Suprapubic skin (tissue), 4 donors: ENCODE data around the gene COL9A1. TPM values are rescaled to one million over a fixed set of nuclear protein-coding genes. Genes with fewer than 3 reads are reported as not detected.

Source experiments
- DNase-seq, 2 donors: peaks; one replicate each; pipeline ENCODE4 v3.0.0-alpha.2; 2019; ENCODE audit warnings: low spot score in 2 of 2
- H3K27ac ChIP-seq: fragments of 200-600 bp; sonication (generic); one replicate; pipeline ENCODE4 v1.5.1; 2019
- H3K27me3 ChIP-seq: fragments of 200-600 bp; sonication (generic); one replicate; pipeline ENCODE4 v1.5.1; 2019
- H3K36me3 ChIP-seq: fragments of 200-600 bp; sonication (generic); one replicate; pipeline ENCODE4 v1.5.1; 2019
- H3K4me1 ChIP-seq: fragments of 200-600 bp; sonication (generic); one replicate; pipeline ENCODE4 v1.5.1; 2019
- H3K4me3 ChIP-seq: fragments of 200-600 bp; sonication (generic); one replicate; pipeline ENCODE4 v1.5.1; 2019; ENCODE audit warnings: mild to moderate bottlenecking
- H3K9me3 ChIP-seq: fragments of 200-600 bp; sonication (generic); one replicate; pipeline ENCODE4 v1.5.1; 2019
- EP300 ChIP-seq: sonication (generic); formaldehyde crosslinking; IDR thresholded peaks from one replicate; pipeline ENCODE4 v1.6.1; 2017; ENCODE audit warnings: antibody characterized with exemption
- POLR2A ChIP-seq, 2 donors: fragments of 450-650 bp; IDR thresholded peaks; one replicate each; pipeline ENCODE4 v1.6.1; 2017; ENCODE audit warnings: antibody characterized with exemption in 2 of 2, mild to moderate bottlenecking in 2 of 2, moderate library complexity in 2 of 2
- POLR2AphosphoS5 ChIP-seq, 3 donors: sonication (generic); formaldehyde crosslinking; IDR thresholded peaks; one replicate each; pipeline ENCODE4 v1.6.1; 2017; ENCODE audit warnings: antibody characterized with exemption in 3 of 3
- WGBS: methylation state at CpG from one replicate; pipeline ENCODE4 v1.1.5; 2018; 5-methylcytosine and 5-hydroxymethylcytosine counted together
- total RNA-seq, 4 donors: library from RNA; depleted of rRNA; stranded (reverse); fragments of >200 nt; gene quantifications; one replicate each; pipeline ENCODE4 v1.1.0, GENCODE V29; 2016
- TF ChIP-seq, protein P1 (sequence below), 2 donors: fragments of 200-600 bp in 1 of 2; fragments of 450-650 bp in 1 of 2; sonication (generic) in 1 of 2; IDR thresholded peaks; one replicate each; pipeline ENCODE4 v1.5.1; 2016 to 2019; ENCODE audit warnings: antibody characterized with exemption in 2 of 2, mild to moderate bottlenecking in 1 of 2, moderate library complexity in 1 of 2

The COL9A1 gene
- total RNA-seq, 4 donors from 2014 or later, result not detected

DNA sequence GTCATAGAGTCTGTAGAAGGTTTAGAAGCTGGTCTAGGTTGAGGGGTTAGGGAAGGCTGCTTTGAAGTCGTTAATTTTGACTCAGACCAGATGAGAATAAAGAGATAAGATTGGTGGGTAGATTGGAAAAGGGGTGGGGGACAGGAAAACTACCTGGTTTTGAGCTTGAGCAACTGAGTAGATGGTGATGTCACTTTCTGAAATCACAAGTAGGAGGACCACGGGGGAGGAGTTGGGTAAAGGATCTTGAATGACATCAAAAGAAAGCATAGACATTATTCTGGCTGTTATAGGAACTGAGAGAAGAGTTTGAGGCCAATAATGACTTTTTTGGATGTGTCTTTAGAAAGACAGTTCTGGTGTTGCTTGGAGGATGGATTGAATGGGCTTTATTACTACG lies 4.1 kb upstream of the COL9A1 start:
- no peak overlapping the region for H3K4me3 ChIP-seq
- TF ChIP-seq POLR2AphosphoS5 (IDR thresholded peaks at IDR 0.05), result no peak
- TF ChIP-seq, protein P1, sequence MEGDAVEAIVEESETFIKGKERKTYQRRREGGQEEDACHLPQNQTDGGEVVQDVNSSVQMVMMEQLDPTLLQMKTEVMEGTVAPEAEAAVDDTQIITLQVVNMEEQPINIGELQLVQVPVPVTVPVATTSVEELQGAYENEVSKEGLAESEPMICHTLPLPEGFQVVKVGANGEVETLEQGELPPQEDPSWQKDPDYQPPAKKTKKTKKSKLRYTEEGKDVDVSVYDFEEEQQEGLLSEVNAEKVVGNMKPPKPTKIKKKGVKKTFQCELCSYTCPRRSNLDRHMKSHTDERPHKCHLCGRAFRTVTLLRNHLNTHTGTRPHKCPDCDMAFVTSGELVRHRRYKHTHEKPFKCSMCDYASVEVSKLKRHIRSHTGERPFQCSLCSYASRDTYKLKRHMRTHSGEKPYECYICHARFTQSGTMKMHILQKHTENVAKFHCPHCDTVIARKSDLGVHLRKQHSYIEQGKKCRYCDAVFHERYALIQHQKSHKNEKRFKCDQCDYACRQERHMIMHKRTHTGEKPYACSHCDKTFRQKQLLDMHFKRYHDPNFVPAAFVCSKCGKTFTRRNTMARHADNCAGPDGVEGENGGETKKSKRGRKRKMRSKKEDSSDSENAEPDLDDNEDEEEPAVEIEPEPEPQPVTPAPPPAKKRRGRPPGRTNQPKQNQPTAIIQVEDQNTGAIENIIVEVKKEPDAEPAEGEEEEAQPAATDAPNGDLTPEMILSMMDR (IDR thresholded peaks at IDR 0.05), result no peak
- TF ChIP-seq EP300, result no peak
- TF ChIP-seq POLR2A (IDR thresholded peaks at IDR 0.05), result no peak
- H3K36me3 ChIP-seq, result no peaks in the 10 kb centered on the region
- WGBS, result 66% methylated on average over 3 of the region's 3 CpGs
- DNase-seq, result no peak
- peaks cover 15% of the 10 kb centered on the region for H3K27me3 ChIP-seq
- no peaks in the 10 kb centered on the region for H3K4me1 ChIP-seq
- H3K27ac ChIP-seq, result no peak overlapping the region
- no peaks in the 10 kb centered on the region for H3K9me3 ChIP-seq

DNA sequence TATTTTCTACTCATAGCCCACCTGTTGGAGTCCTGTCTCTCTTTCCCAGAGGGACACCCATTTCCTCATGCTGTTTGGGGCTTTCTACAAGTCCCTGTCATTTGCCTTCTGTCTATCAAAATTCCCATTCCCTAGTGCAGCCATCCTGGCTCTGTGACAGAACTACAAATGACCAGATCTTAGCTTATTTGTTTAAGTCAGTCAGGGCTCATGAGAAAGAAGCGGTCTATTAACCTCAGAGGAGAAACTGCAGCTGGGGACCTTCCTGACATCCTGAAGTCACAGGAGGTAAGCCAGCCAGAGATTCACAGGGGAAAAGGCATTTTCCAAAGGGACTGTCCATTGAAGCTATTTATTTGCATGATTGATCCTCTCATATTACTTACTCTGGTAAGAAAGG lies 1.7 kb upstream of the COL9A1 start:
- H3K4me1 ChIP-seq, result no peaks in the 10 kb centered on the region
- H3K4me3 ChIP-seq, result no peak overlapping the region
- peaks cover 18% of the 10 kb centered on the region for H3K27me3 ChIP-seq
- TF ChIP-seq, protein P1 (IDR thresholded peaks at IDR 0.05), result no peak
- TF ChIP-seq EP300, result no peak
- no peak for TF ChIP-seq POLR2AphosphoS5 (IDR thresholded peaks at IDR 0.05)
- no peak for TF ChIP-seq POLR2A (IDR thresholded peaks at IDR 0.05)
- no peaks in the 10 kb centered on the region for H3K9me3 ChIP-seq
- no peak for DNase-seq
- no peaks in the 10 kb centered on the region for H3K36me3 ChIP-seq
- H3K27ac ChIP-seq, result no peak overlapping the region
- WGBS, result 77% methylated on average over 1 of the region's 1 CpG

DNA sequence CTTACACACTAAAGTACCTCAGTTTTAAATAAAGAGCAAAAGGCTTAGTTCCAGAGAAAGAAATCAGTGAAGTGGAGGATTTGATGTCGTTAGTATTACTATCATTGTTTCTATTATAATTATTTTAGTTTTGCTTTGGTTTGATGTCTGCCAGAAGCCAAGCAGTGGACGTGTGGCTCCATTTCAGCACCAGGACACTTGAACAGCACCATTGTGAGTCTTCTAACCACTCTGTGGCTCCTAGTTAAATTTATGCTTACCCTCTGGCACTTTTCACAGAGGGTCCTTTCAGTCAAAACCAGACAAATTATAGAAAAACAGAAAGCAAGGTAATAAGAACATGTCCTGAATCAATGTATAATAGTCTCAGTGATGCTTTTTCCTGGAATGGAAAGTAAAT lies 3.4 kb downstream of the COL9A1 start:
- TF ChIP-seq POLR2AphosphoS5 (IDR thresholded peaks at IDR 0.05) (no peak), EP300 (no peak), POLR2A (IDR thresholded peaks at IDR 0.05) (no peak)
- TF ChIP-seq, protein P1 (IDR thresholded peaks at IDR 0.05), result no peak
- Histone ChIP-seq H3K4me1 (no peaks in the 10 kb centered on the region), H3K36me3 (no peaks in the 10 kb centered on the region), H3K4me3 (no peak overlapping the region), H3K27ac (no peak overlapping the region), H3K27me3 (peaks cover 17% of the 10 kb centered on the region), H3K9me3 (no peaks in the 10 kb centered on the region)
- DNase-seq, result no peak
- WGBS, result 29% methylated on average over 2 of the region's 2 CpGs

DNA sequence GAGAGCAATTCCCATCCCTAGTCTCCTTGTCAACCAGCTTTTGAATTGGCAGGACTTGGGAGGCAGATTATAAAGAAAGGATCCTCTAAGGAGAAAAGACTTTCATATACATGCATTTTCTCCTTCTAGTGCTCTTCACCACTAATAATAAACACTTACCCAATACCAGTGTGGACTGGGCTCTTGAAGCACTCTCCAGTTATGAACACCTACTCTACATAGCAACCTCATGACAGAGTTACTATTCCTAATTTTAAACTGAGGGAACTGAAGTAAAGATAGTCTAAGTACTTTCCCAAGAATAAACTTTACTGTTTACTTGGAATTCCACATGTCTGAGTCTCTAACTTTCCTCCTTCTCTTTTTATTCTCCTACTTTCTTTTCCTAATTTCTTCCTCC lies 4.8 kb downstream of the COL9A1 start:
- no peak overlapping the region for H3K4me3 ChIP-seq
- no peaks in the 10 kb centered on the region for H3K9me3 ChIP-seq
- TF ChIP-seq, protein P1 (IDR thresholded peaks at IDR 0.05), result no peak
- TF ChIP-seq POLR2A (IDR thresholded peaks at IDR 0.05) (no peak), EP300 (no peak), POLR2AphosphoS5 (IDR thresholded peaks at IDR 0.05) (no peak)
- peaks cover 15% of the 10 kb centered on the region for H3K27me3 ChIP-seq
- no peaks in the 10 kb centered on the region for H3K36me3 ChIP-seq
- no peaks in the 10 kb centered on the region for H3K4me1 ChIP-seq
- DNase-seq, result no peak
- H3K27ac ChIP-seq, result no peak overlapping the region

DNA sequence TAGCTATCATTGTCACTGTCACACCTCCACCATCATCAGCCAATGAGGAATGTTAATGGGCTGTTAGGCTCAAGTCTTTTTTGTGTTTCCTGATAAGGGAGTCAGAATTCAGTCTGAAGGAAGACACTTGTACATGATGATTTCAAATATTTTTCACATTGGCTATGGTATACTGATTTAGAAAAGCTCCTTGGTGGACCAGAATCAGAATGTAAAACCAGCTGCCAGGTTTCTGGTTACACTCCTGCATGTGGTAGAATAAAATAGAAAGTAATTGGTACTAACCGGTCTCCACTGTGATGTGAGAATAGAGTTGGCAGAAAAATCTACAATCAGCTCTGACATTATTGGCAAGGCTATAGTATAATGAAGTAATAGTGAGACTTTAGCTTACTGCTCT lies 10.7 kb downstream of the COL9A1 start:
- no peak for DNase-seq
- Histone ChIP-seq H3K27ac (no peak overlapping the region), H3K27me3 (no peaks in the 10 kb centered on the region), H3K9me3 (no peaks in the 10 kb centered on the region), H3K4me3 (no peak overlapping the region), H3K36me3 (no peaks in the 10 kb centered on the region), H3K4me1 (no peaks in the 10 kb centered on the region)
- no peak for TF ChIP-seq POLR2A (IDR thresholded peaks at IDR 0.05)
- no peak for TF ChIP-seq POLR2AphosphoS5 (IDR thresholded peaks at IDR 0.05)
- TF ChIP-seq, protein P1 (IDR thresholded peaks at IDR 0.05), result no peak
- no peak for TF ChIP-seq EP300
- 38% methylated on average over 1 of the region's 1 CpG for WGBS
